WERI-Rb-1 (cell line): Measurements from ENCODE around the gene GRK1.
"Not testable (repeated sequence)": the region's sequence is repeated elsewhere in the genome, so short reads cannot be mapped to it uniquely, and the experiment has no call there.

Experiments used
- DNase-seq: peaks from one replicate; pipeline ENCODE4 v3.0.0-alpha.2; 2020
- H3K27ac ChIP-seq: fragments of 250-450 bp; sonication (Bioruptor Pico); 2 replicates; pipeline ENCODE4 v1.5.1; 2020; ENCODE audit warnings: mild to moderate bottlenecking, moderate library complexity
- H3K27me3 ChIP-seq: fragments of 250-450 bp; sonication (Bioruptor Pico); 2 replicates; pipeline ENCODE4 v1.5.1; 2021; ENCODE audit warnings: mild to moderate bottlenecking, low read depth, moderate library complexity; ENCODE audit not compliant: insufficient read depth, severe bottlenecking
- H3K36me3 ChIP-seq: fragments of 250-450 bp; sonication (Bioruptor Pico); 2 replicates; pipeline ENCODE4 v1.5.1; 2020; ENCODE audit warnings: mild to moderate bottlenecking, moderate library complexity
- H3K4me3 ChIP-seq: 2 replicates; pipeline ENCODE4 v1.5.1; 2011; ENCODE audit warnings: low read depth, mild to moderate bottlenecking, control low read depth, low read length
- H3K9me3 ChIP-seq: fragments of 250-450 bp; sonication (Bioruptor Pico); 2 replicates; pipeline ENCODE4 v1.5.1; 2021; ENCODE audit warnings: mild to moderate bottlenecking, moderate library complexity; ENCODE audit not compliant: severe bottlenecking
- CTCF ChIP-seq: IDR thresholded peaks from 2 replicates; pipeline ENCODE4 v1.5.1; 2011; ENCODE audit warnings: low read depth, mild to moderate bottlenecking, control low read depth, inconsistent platforms, low read length

Gene GRK1

GRCh38 chr13:113744197-113745000 lies 77.4 kb downstream of the GRK1 start:
- Histone ChIP-seq H3K27me3 (peaks cover 68% of the 10 kb centered on the region), H3K4me3 (no peak overlapping the region), H3K27ac (no peak overlapping the region), H3K9me3 (no peaks in the 10 kb centered on the region), H3K36me3 (no peaks in the 10 kb centered on the region)
- no peak for TF ChIP-seq CTCF
- DNase-seq: peak; percentile 20

- Histone ChIP-seq H3K27ac (no peak overlapping the region), H3K9me3 (no peaks in the 10 kb centered on the region), H3K36me3 (no peaks in the 10 kb centered on the region), H3K4me3 (no peak overlapping the region), H3K27me3 (peaks cover 72% of the 10 kb centered on the region)
- TF ChIP-seq CTCF: no peak
- no peak for DNase-seq
These were observed 78.0 kb downstream of the GRK1 start for GRCh38 chr13:113745059-113745458.

GRCh38 chr13:113745500-113746142 lies 78.6 kb downstream of the GRK1 start:
- not testable (repeated sequence) for H3K36me3 ChIP-seq, H3K9me3 ChIP-seq, H3K4me3 ChIP-seq, DNase-seq, H3K27ac ChIP-seq
- peaks cover 66% of the 10 kb centered on the region for H3K27me3 ChIP-seq

- no peak for TF ChIP-seq CTCF
- H3K4me3 ChIP-seq: no peak overlapping the region
- peaks cover 6% of the 10 kb centered on the region for H3K9me3 ChIP-seq
- no peak overlapping the region for H3K27ac ChIP-seq
- H3K27me3 ChIP-seq: peaks cover 65% of the 10 kb centered on the region
- no peaks in the 10 kb centered on the region for H3K36me3 ChIP-seq
- DNase-seq: peak; percentile 47
These were observed 79.1 kb downstream of the GRK1 start for GRCh38 chr13:113746143-113746525.

- no peak overlapping the region for H3K4me3 ChIP-seq
- TF ChIP-seq CTCF: peak; percentile 37; the same call in 1 of the 2 replicates
- peaks cover 10% of the 10 kb centered on the region for H3K9me3 ChIP-seq
- H3K27me3 ChIP-seq: peaks cover 60% of the 10 kb centered on the region
- no peaks in the 10 kb centered on the region for H3K36me3 ChIP-seq
- no peak overlapping the region for H3K27ac ChIP-seq
- DNase-seq: peak; percentile 81
These were observed 79.7 kb downstream of the GRK1 start for GRCh38 chr13:113746671-113747070.

- Histone ChIP-seq H3K36me3 (no peaks in the 10 kb centered on the region), H3K9me3 (peaks cover 10% of the 10 kb centered on the region), H3K4me3 (no peak overlapping the region), H3K27me3 (peaks cover 54% of the 10 kb centered on the region), H3K27ac (no peak overlapping the region)
- TF ChIP-seq CTCF: no peak
- no peak for DNase-seq
These were observed 80.3 kb downstream of the GRK1 start for GRCh38 chr13:113747291-113747833.
